WTC11 (cell line): Measurements from ENCODE around the gene ACBD4. TPM values are rescaled to one million over a fixed set of nuclear protein-coding genes. Genes with fewer than 3 reads are reported as not detected.

ENCODE experiments used
- ATAC-seq: fragments of 200-7000 bp; cut with Tn5 transposase; 2 replicates; pipeline ENCODE4 v1.10.0; 2021; ENCODE audit warnings: mild to moderate bottlenecking, moderate library complexity
- CTCF ChIA-PET: fragments of 300-600 bp; sonication (Branson Sonifier 250); formaldehyde crosslinking; loops from one replicate; lab custom pipeline; 2021; ENCODE audit warnings: antibody characterized with exemption; lab: Charles Lee
- POLR2A ChIA-PET: fragments of 350-600 bp; sonication (Branson Sonifier 250); formaldehyde crosslinking; loops from one replicate; lab custom pipeline; 2021; ENCODE audit warnings: antibody characterized with exemption; lab: Charles Lee
- DNase-seq: peaks from one replicate; pipeline ENCODE4 v3.0.0; 2021; ENCODE audit warnings: low spot score
- H3K27ac Mint-ChIP-seq: 2 replicates; pipeline ENCODE4 v1.8.0; 2021; ENCODE audit warnings: mixed read lengths
- H3K27me3 Mint-ChIP-seq: 2 replicates; pipeline ENCODE4 v1.8.0; 2021; ENCODE audit warnings: low read depth, mild to moderate bottlenecking, moderate library complexity, mixed read lengths
- H3K36me3 Mint-ChIP-seq: 2 replicates; pipeline ENCODE4 v1.8.0; 2021; ENCODE audit warnings: mixed read lengths
- H3K4me1 Mint-ChIP-seq: 2 replicates; pipeline ENCODE4 v1.8.0; 2022; ENCODE audit warnings: mixed read lengths
- H3K4me3 Mint-ChIP-seq: 2 replicates; pipeline ENCODE4 v1.8.0; 2021; ENCODE audit warnings: mild to moderate bottlenecking, moderate library complexity, mixed read lengths
- H3K9me3 Mint-ChIP-seq: 2 replicates; pipeline ENCODE4 v1.8.0; 2021; ENCODE audit warnings: mixed read lengths
- CBFB ChIP-seq: sonication (generic); formaldehyde crosslinking; IDR thresholded peaks from 2 replicates; pipeline ENCODE4 v1.8.1; 2022; ENCODE audit warnings: mild to moderate bottlenecking, low read depth, missing genetic modification reagents
- CREB1 ChIP-seq: sonication (generic); formaldehyde crosslinking; IDR thresholded peaks from 2 replicates; pipeline ENCODE4 v1.8.0; 2023; ENCODE audit warnings: mild to moderate bottlenecking, missing genetic modification reagents
- CREM ChIP-seq: sonication (generic); formaldehyde crosslinking; IDR thresholded peaks from 2 replicates; pipeline ENCODE4 v1.8.1; 2022; ENCODE audit warnings: mild to moderate bottlenecking, missing genetic modification reagents, moderate library complexity
- ESRRA ChIP-seq: sonication (generic); formaldehyde crosslinking; IDR thresholded peaks from 2 replicates; pipeline ENCODE4 v1.8.1; 2022; ENCODE audit warnings: mild to moderate bottlenecking, missing genetic modification reagents, borderline replicate concordance
- GABPB1 ChIP-seq: sonication (generic); formaldehyde crosslinking; IDR thresholded peaks from 2 replicates; pipeline ENCODE4 v1.8.1; 2023; ENCODE audit warnings: mild to moderate bottlenecking, missing genetic modification reagents
- IRF2 ChIP-seq: sonication (generic); formaldehyde crosslinking; IDR thresholded peaks from 2 replicates; pipeline ENCODE4 v1.8.0; 2022; ENCODE audit warnings: low read depth, missing genetic modification reagents, borderline replicate concordance
- JUN ChIP-seq: sonication (generic); formaldehyde crosslinking; IDR thresholded peaks from 2 replicates; pipeline ENCODE4 v1.8.0; 2023; ENCODE audit warnings: mild to moderate bottlenecking, missing genetic modification reagents
- NR2C2 ChIP-seq: sonication (generic); formaldehyde crosslinking; IDR thresholded peaks from 2 replicates; pipeline ENCODE4 v1.8.0; 2022; ENCODE audit warnings: mild to moderate bottlenecking, missing genetic modification reagents
- RORB ChIP-seq: fragments of 250-450 bp; sonication (Bioruptor Pico); IDR thresholded peaks from 2 replicates; pipeline ENCODE4 v1.9.0; 2021; ENCODE audit warnings: mild to moderate bottlenecking
- ZNF219 ChIP-seq: sonication (generic); formaldehyde crosslinking; IDR thresholded peaks from 2 replicates; pipeline ENCODE4 v1.8.0; 2023; ENCODE audit warnings: missing genetic modification reagents, mild to moderate bottlenecking, borderline replicate concordance
- ZNF317 ChIP-seq: sonication (generic); formaldehyde crosslinking; IDR thresholded peaks from 2 replicates; pipeline ENCODE4 v1.8.1; 2023; ENCODE audit warnings: low read depth, mild to moderate bottlenecking, moderate library complexity, missing genetic modification reagents, borderline replicate concordance
- ZNF396 ChIP-seq: fragments of 250-450 bp; sonication (Bioruptor Pico); IDR thresholded peaks from 2 replicates; pipeline ENCODE4 v1.8.0; 2021; ENCODE audit warnings: mild to moderate bottlenecking, moderate library complexity, borderline replicate concordance
- ZNF423 ChIP-seq: fragments of 250-450 bp; sonication (Bioruptor Pico); IDR thresholded peaks from 2 replicates; pipeline ENCODE4 v2.1.2; 2022; ENCODE audit warnings: mild to moderate bottlenecking, moderate library complexity
- total RNA-seq: library from RNA; stranded (reverse); gene quantifications from 3 replicates; pipeline ENCODE4 v1.2.3, GENCODE V29; 2021
- TF ChIP-seq, protein P1 (sequence below): sonication (generic); formaldehyde crosslinking; IDR thresholded peaks from 2 replicates; pipeline ENCODE4 v1.8.0; 2022; ENCODE audit warnings: missing genetic modification reagents
- TF ChIP-seq, protein P2 (sequence below): sonication (generic); formaldehyde crosslinking; IDR thresholded peaks from 2 replicates; pipeline ENCODE4 v1.8.0; 2023; ENCODE audit warnings: missing genetic modification reagents
- TF ChIP-seq, protein P3 (sequence below): sonication (generic); formaldehyde crosslinking; IDR thresholded peaks from 2 replicates; pipeline ENCODE4 v1.8.0; 2023; ENCODE audit warnings: missing genetic modification reagents, mild to moderate bottlenecking, borderline replicate concordance
- TF ChIP-seq, protein P4 (sequence below): fragments of 200-600 bp; IDR thresholded peaks from 2 replicates; pipeline ENCODE4 v1.8.0; 2022; ENCODE audit warnings: antibody characterized with exemption
- TF ChIP-seq, protein P5 (sequence below): sonication (generic); formaldehyde crosslinking; IDR thresholded peaks from 2 replicates; pipeline ENCODE4 v1.8.0; 2022; ENCODE audit warnings: mild to moderate bottlenecking, missing genetic modification reagents
- TF ChIP-seq, protein P6 (sequence below): sonication (generic); formaldehyde crosslinking; conservative IDR thresholded peaks from 2 replicates; pipeline ENCODE4 v1.8.1; 2022; ENCODE audit warnings: mild to moderate bottlenecking, missing genetic modification reagents

ACBD4 gene
- total RNA-seq, 1 experiment from 2014 or later = 12.7 TPM

DNA sequence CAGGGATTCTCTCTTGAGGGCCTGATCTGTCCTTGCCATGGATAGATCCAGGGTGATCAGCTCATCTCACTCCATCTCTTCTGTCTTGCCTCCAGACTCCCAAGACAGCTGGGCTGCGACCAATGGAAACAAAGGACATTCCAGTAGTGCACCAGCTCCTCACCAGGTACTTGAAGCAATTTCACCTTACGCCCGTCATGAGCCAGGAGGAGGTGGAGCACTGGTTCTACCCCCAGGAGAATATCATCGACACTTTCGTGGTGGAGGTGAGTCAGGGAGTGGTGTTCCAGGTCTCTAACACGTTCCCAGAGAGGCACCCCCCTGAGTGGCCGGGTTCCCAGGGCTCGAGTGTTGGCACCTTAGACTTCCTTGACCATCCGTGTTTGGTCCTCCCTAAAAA lies 32.6 kb upstream of the ACBD4 start (continued):
- TF ChIP-seq, protein P1, sequence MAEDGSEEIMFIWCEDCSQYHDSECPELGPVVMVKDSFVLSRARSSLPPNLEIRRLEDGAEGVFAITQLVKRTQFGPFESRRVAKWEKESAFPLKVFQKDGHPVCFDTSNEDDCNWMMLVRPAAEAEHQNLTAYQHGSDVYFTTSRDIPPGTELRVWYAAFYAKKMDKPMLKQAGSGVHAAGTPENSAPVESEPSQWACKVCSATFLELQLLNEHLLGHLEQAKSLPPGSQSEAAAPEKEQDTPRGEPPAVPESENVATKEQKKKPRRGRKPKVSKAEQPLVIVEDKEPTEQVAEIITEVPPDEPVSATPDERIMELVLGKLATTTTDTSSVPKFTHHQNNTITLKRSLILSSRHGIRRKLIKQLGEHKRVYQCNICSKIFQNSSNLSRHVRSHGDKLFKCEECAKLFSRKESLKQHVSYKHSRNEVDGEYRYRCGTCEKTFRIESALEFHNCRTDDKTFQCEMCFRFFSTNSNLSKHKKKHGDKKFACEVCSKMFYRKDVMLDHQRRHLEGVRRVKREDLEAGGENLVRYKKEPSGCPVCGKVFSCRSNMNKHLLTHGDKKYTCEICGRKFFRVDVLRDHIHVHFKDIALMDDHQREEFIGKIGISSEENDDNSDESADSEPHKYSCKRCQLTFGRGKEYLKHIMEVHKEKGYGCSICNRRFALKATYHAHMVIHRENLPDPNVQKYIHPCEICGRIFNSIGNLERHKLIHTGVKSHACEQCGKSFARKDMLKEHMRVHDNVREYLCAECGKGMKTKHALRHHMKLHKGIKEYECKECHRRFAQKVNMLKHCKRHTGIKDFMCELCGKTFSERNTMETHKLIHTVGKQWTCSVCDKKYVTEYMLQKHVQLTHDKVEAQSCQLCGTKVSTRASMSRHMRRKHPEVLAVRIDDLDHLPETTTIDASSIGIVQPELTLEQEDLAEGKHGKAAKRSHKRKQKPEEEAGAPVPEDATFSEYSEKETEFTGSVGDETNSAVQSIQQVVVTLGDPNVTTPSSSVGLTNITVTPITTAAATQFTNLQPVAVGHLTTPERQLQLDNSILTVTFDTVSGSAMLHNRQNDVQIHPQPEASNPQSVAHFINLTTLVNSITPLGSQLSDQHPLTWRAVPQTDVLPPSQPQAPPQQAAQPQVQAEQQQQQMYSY (CRISPR knock-in tag) = no peak
- TF ChIP-seq CREB1 (CRISPR knock-in tag) (no peak), IRF2 (CRISPR knock-in tag) (no peak), ZNF317 (CRISPR knock-in tag) (no peak), JUN (CRISPR knock-in tag) (no peak), CBFB (CRISPR knock-in tag) (no peak)
- TF ChIP-seq, protein P2, sequence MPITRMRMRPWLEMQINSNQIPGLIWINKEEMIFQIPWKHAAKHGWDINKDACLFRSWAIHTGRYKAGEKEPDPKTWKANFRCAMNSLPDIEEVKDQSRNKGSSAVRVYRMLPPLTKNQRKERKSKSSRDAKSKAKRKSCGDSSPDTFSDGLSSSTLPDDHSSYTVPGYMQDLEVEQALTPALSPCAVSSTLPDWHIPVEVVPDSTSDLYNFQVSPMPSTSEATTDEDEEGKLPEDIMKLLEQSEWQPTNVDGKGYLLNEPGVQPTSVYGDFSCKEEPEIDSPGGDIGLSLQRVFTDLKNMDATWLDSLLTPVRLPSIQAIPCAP = no peak
- TF ChIP-seq, protein P3, sequence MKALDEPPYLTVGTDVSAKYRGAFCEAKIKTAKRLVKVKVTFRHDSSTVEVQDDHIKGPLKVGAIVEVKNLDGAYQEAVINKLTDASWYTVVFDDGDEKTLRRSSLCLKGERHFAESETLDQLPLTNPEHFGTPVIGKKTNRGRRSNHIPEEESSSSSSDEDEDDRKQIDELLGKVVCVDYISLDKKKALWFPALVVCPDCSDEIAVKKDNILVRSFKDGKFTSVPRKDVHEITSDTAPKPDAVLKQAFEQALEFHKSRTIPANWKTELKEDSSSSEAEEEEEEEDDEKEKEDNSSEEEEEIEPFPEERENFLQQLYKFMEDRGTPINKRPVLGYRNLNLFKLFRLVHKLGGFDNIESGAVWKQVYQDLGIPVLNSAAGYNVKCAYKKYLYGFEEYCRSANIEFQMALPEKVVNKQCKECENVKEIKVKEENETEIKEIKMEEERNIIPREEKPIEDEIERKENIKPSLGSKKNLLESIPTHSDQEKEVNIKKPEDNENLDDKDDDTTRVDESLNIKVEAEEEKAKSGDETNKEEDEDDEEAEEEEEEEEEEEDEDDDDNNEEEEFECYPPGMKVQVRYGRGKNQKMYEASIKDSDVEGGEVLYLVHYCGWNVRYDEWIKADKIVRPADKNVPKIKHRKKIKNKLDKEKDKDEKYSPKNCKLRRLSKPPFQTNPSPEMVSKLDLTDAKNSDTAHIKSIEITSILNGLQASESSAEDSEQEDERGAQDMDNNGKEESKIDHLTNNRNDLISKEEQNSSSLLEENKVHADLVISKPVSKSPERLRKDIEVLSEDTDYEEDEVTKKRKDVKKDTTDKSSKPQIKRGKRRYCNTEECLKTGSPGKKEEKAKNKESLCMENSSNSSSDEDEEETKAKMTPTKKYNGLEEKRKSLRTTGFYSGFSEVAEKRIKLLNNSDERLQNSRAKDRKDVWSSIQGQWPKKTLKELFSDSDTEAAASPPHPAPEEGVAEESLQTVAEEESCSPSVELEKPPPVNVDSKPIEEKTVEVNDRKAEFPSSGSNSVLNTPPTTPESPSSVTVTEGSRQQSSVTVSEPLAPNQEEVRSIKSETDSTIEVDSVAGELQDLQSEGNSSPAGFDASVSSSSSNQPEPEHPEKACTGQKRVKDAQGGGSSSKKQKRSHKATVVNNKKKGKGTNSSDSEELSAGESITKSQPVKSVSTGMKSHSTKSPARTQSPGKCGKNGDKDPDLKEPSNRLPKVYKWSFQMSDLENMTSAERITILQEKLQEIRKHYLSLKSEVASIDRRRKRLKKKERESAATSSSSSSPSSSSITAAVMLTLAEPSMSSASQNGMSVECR = no peak
- TF ChIP-seq, all 79 proteins: peak for 0

DNA sequence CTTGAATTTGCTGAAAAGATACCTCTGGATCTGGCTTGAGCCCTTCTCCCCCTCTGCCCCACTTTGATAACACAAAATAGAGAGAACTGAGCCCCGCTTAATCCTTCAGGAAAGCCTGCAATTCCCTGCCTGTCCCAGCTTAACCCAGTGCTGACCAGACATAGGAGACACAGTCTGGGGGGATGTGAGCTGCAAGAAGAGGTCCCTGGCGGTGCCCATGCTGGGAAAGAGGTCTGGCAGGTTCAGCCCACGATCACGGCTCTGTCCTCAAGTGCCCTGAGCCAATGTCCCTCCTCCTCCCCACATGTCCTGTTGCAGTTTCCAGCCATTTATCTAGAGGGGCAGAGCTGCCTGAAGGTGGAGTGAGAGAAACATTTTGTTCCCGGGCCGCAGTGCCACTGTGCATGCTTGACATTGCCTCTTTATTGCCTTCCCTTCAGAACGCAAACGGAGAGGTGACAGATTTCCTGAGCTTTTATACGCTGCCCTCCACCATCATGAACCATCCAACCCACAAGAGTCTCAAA lies 32.2 kb upstream of the ACBD4 start:
- Mint-ChIP-seq H3K27me3 (no peaks in the 10 kb centered on the region), H3K4me3 (no peak overlapping the region), H3K9me3 (no peaks in the 10 kb centered on the region), H3K36me3 (peaks cover 71% of the 10 kb centered on the region), H3K4me1 (no peaks in the 10 kb centered on the region), H3K27ac (no peak overlapping the region)
- no peak for DNase-seq
- CTCF ChIA-PET = interaction anchor here (0.7 to 2.6 kb wide), 3 partner anchors 32 to 341 kb away, joined by 3 to 9 read pairs (median 3); partner anchors contain the start of gene ACBD4
- POLR2A ChIA-PET = interaction anchor here (0.7 kb wide), 1 partner anchor 154 kb away, joined by 3 read pairs; no protein-coding TSS in a partner anchor
- no peak for TF ChIP-seq CREM (CRISPR knock-in tag)
- no peak for TF ChIP-seq RORB (CRISPR knock-in tag)
- TF ChIP-seq, protein P4, sequence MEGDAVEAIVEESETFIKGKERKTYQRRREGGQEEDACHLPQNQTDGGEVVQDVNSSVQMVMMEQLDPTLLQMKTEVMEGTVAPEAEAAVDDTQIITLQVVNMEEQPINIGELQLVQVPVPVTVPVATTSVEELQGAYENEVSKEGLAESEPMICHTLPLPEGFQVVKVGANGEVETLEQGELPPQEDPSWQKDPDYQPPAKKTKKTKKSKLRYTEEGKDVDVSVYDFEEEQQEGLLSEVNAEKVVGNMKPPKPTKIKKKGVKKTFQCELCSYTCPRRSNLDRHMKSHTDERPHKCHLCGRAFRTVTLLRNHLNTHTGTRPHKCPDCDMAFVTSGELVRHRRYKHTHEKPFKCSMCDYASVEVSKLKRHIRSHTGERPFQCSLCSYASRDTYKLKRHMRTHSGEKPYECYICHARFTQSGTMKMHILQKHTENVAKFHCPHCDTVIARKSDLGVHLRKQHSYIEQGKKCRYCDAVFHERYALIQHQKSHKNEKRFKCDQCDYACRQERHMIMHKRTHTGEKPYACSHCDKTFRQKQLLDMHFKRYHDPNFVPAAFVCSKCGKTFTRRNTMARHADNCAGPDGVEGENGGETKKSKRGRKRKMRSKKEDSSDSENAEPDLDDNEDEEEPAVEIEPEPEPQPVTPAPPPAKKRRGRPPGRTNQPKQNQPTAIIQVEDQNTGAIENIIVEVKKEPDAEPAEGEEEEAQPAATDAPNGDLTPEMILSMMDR = no peak
- TF ChIP-seq JUN (CRISPR knock-in tag) = no peak
- TF ChIP-seq ESRRA (CRISPR knock-in tag) = no peak
- no peak for TF ChIP-seq ZNF219 (CRISPR knock-in tag)
- TF ChIP-seq ZNF423 (CRISPR knock-in tag) = no peak
- TF ChIP-seq, protein P5, sequence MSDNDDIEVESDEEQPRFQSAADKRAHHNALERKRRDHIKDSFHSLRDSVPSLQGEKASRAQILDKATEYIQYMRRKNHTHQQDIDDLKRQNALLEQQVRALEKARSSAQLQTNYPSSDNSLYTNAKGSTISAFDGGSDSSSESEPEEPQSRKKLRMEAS (CRISPR knock-in tag) = no peak
- no peak for TF ChIP-seq CREB1 (CRISPR knock-in tag)
- no peak for TF ChIP-seq ZNF396 (CRISPR knock-in tag)
- TF ChIP-seq NR2C2 (CRISPR knock-in tag) = no peak
- no peak for TF ChIP-seq GABPB1 (CRISPR knock-in tag)
- TF ChIP-seq, protein P6, sequence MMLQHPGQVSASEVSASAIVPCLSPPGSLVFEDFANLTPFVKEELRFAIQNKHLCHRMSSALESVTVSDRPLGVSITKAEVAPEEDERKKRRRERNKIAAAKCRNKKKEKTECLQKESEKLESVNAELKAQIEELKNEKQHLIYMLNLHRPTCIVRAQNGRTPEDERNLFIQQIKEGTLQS (CRISPR knock-in tag) = no peak
- ATAC-seq = no peak
